Hematopoietic multipotent progenitor cell treated with erythropoietin and hydrocortisone succinate and interleukin-3 and kit ligand, for 15 days (in vitro differentiated cells): ENCODE measurements around the gene ARHGEF26.

Source experiments
- DNase-seq: peaks from one replicate; pipeline ENCODE4 v3.0.0-alpha.2; 2015; ENCODE audit warnings: low spot score

Gene ARHGEF26

DNA sequence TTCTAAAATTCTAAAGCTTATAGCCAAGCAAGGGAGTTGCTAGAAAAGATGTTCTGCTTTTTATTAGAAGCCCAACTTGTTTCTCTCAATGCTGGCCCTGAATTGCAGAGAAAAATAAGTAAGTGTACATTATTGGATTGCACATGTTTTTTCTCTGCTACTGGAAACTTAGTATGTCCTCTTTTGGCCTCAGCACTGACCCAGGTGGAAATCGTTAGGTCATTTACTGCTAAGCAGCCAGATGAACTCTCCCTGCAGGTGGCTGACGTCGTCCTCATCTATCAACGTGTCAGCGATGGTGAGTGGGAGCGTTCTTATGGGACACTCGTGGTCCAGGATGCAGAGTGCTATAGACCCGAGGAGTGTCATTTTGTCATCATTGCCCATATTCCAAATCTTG is 133.3 kb downstream of the ARHGEF26 start:
- no peak for DNase-seq

GRCh38 chr3:154273381-154273780 is 152.2 kb downstream of the ARHGEF26 start:
- no peak for DNase-seq

DNA sequence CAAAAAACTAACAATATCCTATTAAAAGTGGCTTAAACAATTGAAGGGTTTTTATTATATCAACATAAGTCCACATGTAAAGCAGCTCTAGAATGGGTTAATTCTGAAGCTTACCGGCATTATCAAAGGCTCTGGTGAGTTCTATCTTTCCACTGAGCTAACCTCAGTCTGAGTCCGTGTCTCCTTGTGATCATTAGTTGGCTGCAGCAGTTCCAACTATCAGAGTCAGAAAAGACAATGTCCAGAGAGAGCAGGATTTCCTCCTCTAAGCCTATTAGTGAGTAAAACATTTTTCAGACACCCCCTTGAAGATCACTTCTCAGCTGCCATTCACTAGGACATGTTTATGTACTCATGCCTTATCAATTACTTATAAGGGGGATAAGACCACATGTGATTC is 153.2 kb downstream of the ARHGEF26 start:
- DNase-seq = no peak

GRCh38 chr3:154275292-154275691 is 154.1 kb downstream of the ARHGEF26 start:
- DNase-seq = no peak

GRCh38 chr3:154275965-154276364 is 154.8 kb downstream of the ARHGEF26 start:
- no peak for DNase-seq

GRCh38 chr3:154280161-154280560 is 159.0 kb downstream of the ARHGEF26 start:
- DNase-seq = no peak

DNA sequence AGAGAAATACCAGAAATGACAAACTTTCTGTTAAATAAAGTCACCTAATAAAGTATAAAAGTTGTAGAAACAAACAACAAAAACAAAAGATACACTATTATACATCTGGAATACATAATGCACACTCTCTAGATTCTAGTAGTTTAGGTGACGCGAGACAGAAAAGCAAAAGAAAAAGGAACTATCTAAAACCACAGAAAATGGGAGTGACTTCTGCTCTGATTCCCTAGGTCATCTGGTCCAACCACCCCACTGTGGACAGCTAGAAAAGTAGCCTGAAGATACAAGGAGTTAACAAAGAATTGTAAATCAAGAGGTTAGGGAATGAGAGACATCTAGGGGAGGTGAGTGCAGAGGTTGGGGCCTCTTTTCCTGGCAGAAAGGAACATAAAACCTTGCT is 164.0 kb downstream of the ARHGEF26 start:
- no peak for DNase-seq

DNA sequence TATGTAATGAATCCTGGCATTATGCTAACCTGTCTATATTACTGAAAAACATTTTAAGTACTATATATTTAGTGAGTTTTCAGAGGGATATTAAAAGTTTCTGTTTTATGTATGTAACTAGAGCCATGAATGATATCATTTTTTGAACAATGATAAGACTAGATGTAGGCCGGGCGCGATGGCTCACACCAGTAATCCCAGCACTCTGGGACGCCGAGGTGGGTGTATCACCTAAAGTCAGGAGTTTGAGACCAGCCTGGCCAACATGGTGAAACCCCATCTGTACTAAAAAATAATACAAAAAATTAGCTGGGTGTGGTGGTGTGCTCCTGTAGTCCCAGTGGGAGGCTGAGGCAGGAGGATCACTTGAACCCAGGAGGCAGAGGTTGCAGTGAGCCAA is 169.0 kb downstream of the ARHGEF26 start:
- DNase-seq = no peak

DNA sequence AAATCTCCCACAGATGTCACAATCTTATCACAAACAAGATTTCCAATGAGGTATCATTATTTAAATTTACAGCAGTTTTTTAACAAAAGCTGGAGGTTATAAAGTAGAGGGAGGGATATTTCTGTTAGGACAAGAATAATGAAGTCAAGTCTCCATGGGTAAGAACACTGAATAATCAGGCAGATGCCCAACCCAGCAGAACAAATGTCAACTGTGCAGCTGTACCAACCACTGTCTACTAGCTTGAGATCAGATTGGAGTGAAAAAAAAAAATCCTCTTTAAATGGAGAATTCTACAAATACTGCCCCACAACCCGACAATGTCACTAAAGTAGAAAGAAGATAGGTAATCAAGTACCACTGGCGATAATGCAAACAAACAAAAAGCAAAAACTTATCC is 172.8 kb downstream of the ARHGEF26 start:
- no peak for DNase-seq

- DNase-seq = no peak
Measured at GRCh38 chr3:154301561-154301960, 180.4 kb downstream of the ARHGEF26 start.

- no peak for DNase-seq
Measured at GRCh38 chr3:154304116-154304786, 183.1 kb downstream of the ARHGEF26 start.

GRCh38 chr3:154304936-154305335 is 183.7 kb downstream of the ARHGEF26 start:
- no peak for DNase-seq

GRCh38 chr3:154307363-154307762 is 186.2 kb downstream of the ARHGEF26 start:
- no peak for DNase-seq
